HG02943 (cell line): ENCODE results near the gene TMEM145.

Experiments
- ATAC-seq: cut with Tn5 transposase; IDR thresholded peaks from one replicate; pipeline ENCODE4 v1.9.1; 2021; ENCODE audit warnings: mild to moderate bottlenecking, low read depth, moderate library complexity; ENCODE audit not compliant: unreplicated experiment

TMEM145 gene

GRCh38 chr19:42356686-42357085, 43.6 kb downstream of the TMEM145 start:
- no peak for ATAC-seq

GRCh38 chr19:42357290-42357689, 44.2 kb downstream of the TMEM145 start:
- ATAC-seq, result no peak

DNA sequence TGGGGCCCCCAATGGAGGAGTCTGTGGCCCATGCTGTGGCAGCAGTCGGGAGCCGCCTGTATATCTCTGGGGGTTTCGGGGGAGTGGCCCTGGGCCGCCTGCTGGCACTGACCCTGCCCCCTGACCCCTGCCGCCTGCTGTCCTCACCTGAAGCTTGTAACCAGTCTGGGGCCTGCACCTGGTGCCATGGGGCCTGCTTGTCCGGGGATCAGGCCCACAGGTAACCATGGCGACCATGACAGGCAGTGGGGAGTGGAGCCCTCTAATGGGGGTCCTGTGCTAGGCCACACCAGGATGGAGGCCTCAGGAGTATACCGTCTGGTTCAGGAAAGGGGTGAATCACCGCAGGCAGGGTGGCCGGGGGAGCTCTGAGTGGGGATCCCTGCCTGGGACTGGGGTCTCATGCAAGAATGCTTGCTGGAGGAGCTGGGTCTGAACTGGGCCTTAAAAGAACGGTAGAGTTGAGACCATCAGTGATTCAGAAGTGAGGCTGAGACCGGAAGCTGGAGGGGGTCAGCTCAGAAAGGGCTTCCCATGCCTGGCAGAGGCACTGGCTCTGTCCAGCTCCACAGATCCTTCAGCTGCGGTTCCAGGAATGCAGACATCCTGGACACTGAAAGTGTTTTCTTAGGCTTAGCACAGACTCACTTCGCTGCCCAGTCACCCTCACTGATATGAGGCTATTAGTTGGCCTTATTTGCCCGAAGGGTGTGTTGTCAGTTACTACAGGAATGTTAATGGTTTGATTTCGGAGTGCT, 47.9 kb downstream of the TMEM145 start:
- no peak for ATAC-seq

GRCh38 chr19:42361545-42361910, 48.4 kb downstream of the TMEM145 start:
- no peak for ATAC-seq

DNA sequence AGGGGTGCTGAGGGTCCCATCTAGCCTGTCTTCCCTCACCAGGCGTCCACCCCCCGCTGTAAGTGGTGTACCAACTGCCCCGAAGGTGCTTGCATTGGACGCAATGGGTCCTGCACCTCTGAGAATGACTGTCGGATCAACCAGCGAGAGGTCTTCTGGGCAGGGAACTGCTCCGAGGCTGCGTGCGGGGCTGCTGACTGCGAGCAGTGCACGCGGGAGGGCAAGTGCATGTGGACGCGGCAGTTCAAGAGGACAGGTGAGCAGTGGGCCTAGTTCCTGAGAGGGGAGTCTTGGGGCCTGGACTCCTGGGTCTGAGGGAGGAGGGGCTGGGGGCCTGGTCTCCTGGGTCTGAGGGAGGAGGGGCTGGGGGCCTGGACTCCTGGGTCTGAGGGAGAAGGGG, 49.2 kb downstream of the TMEM145 start:
- ATAC-seq, result no peak

DNA sequence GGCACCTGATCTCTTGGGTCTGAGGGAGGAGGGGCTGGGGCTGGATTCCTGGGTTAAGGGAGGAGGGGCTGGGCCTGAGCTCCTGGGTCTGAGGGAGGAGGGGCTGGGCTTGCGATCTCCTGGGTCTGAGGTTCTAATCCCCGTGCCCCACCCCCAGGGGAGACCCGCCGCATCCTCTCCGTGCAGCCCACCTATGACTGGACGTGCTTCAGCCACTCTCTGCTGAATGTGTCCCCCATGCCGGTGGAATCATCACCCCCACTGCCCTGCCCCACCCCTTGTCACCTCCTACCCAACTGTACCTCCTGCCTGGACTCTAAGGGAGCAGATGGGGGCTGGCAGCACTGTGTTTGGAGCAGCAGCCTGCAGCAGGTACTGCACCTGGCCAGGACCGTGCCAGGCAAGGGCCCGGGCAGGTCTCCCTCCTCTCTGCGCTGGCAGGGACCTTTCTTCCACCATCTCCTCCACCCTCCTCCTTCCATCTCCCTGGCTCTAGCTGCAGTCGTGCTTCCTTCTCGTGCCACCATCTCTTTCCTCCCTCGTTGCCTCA, 49.9 kb downstream of the TMEM145 start:
- ATAC-seq, result no peak

GRCh38 chr19:42363614-42364346, 50.7 kb downstream of the TMEM145 start:
- ATAC-seq, result no peak

DNA sequence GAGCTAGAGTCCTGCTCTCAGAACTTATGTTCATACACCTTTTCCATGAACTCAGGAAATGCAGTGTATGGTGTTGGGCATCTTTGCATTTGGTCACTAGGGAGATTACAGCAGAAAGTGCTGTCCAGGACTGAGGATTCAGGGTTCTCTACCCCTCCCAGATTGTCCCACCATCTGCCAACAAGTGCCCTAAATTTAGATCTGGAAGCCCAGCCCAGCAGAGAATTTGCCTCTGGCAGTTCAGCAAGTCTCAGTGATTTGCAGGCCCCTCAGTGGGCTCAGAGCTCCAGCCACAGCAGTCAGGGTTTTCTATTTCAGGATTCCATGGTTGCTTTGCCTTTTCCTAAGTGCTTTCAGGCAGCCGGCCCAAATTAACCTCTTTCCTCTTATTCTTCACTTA, 53.6 kb downstream of the TMEM145 start:
- no peak for ATAC-seq

GRCh38 chr19:42367929-42368328, 54.8 kb downstream of the TMEM145 start:
- ATAC-seq, result no peak

- no peak for ATAC-seq
These were observed 55.3 kb downstream of the TMEM145 start for GRCh38 chr19:42368360-42368759.

DNA sequence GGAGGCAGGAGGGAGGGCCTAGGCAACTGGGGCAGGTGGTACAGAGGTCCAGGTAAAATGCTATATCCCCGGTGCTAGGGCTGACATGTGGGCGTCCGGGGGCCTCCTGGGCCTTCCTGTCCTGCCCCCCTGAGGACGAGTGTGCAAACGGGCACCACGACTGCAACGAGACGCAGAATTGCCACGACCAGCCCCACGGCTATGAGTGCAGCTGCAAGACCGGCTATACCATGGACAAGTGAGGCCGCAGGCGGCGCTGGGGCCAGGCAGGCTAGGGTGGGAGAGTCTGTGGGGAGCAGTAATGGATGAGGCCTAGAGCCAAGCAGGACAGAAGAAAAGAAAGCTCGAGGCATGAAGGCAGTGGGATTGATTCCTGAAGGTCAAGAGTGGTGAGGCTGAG, 55.7 kb downstream of the TMEM145 start:
- ATAC-seq, result no peak

- ATAC-seq, result no peak
These were observed 56.4 kb downstream of the TMEM145 start for GRCh38 chr19:42369433-42370067.

DNA sequence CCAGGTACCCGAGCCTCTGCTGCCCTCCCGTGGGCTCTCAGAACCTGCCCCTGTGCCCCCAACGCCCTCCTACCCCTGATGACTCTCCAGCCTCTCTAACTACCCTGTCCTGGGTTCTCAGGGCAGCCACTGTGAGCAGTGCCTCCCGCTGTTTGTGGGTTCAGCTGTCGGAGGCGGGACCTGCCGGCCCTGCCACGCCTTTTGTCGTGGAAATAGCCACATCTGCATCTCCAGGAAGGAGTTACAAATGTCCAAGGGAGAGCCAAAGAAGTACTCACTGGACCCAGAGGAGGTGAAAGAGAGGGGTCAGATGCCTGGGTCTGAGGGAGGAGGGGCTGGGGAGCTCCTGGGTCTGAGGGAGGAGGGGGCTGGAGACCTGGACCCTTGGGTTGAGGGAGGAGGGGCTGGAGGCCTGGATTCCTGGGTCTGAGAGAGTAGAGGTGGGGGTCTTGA, 57.0 kb downstream of the TMEM145 start:
- no peak for ATAC-seq

DNA sequence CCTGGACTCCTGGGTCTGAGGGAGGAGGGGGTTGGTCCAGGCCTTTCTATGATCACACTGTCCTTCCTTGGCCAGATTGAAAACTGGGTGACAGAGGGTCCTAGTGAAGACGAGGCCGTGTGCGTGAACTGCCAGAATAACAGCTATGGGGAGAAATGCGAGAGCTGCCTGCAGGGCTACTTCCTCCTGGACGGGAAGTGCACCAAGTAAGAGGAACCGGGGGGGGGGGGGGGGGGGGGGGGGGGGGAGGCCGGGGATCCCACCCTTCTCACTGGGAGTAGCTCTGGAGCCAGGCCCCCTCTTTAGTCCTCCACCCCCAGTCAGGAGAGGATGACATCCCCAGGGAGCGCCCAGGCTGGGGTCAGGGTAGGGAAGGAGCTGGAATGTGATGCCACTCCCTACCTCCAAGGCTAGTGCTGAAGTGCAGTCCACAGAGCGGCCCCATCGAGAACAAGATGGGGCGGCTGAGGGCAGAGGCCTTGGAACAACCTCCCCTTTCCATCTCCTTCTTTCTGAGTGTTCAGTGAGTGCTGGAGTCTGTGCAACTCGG, 57.6 kb downstream of the TMEM145 start:
- no peak for ATAC-seq
